HepG2 (cell line): ENCODE measurements around the gene NUDT7. TPM values are rescaled to one million over a fixed set of nuclear protein-coding genes. Genes with fewer than 3 reads are reported as not detected.

ENCODE experiments used
- AKAP8 ChIP-seq: sonication (generic); formaldehyde crosslinking; IDR thresholded peaks from 2 replicates; pipeline ENCODE4 v1.5.1; 2020; ENCODE audit warnings: mild to moderate bottlenecking, missing genetic modification reagents
- DNMT1 ChIP-seq: sonication (generic); formaldehyde crosslinking; IDR thresholded peaks from 2 replicates; pipeline ENCODE4 v1.5.1; 2020; ENCODE audit warnings: mild to moderate bottlenecking, missing genetic modification reagents
- GATAD2A ChIP-seq: IDR thresholded peaks from 2 replicates; pipeline ENCODE4 v1.6.1; 2016
- KLF16 ChIP-seq, 2 experiments: sonication (generic) in 1 of 2; formaldehyde crosslinking in 1 of 2; IDR thresholded peaks; 2 replicates each; pipeline versions ENCODE4 v1.6.1 to v1.8.0; 2016 to 2023; ENCODE audit warnings: missing genetic modification reagents in 2 of 2, missing compliant biosample characterization in 1 of 2
- MIXL1 ChIP-seq: IDR thresholded peaks from 2 replicates; pipeline ENCODE4 v1.6.1; 2016
- NR1H2 ChIP-seq: sonication (generic); formaldehyde crosslinking; IDR thresholded peaks from 2 replicates; pipeline ENCODE4 v1.8.1; 2022; ENCODE audit warnings: low read depth, missing genetic modification reagents, borderline replicate concordance
- REL ChIP-seq: sonication (generic); formaldehyde crosslinking; conservative IDR thresholded peaks from 2 replicates; pipeline ENCODE4 v1.8.0; 2022; ENCODE audit warnings: mild to moderate bottlenecking, missing genetic modification reagents, moderate library complexity
- SATB2 ChIP-seq: sonication (generic); formaldehyde crosslinking; IDR thresholded peaks from 2 replicates; pipeline ENCODE4 v1.5.0; 2020; ENCODE audit warnings: missing genetic modification reagents
- USF2 ChIP-seq, 2 experiments: sonication (generic) in 1 of 2; formaldehyde crosslinking in 1 of 2; IDR thresholded peaks; 2 replicates each; pipeline versions ENCODE4 v1.5.1 to v1.6.1; 2011 to 2020; ENCODE audit warnings: borderline replicate concordance in 1 of 2, low read depth in 1 of 2, low read length in 1 of 2, mild to moderate bottlenecking in 1 of 2, missing genetic modification reagents in 1 of 2, moderate library complexity in 1 of 2
- ZNF207 ChIP-seq: fragments of 450-650 bp; IDR thresholded peaks from 2 replicates; pipeline ENCODE4 v1.6.1; 2016; ENCODE audit warnings: antibody characterized with exemption, borderline replicate concordance
- ZNF224 ChIP-seq: sonication (generic); formaldehyde crosslinking; IDR thresholded peaks from 2 replicates; pipeline ENCODE4 v1.5.0; 2020; ENCODE audit warnings: mild to moderate bottlenecking, missing genetic modification reagents
- ZNF737 ChIP-seq: sonication (generic); formaldehyde crosslinking; IDR thresholded peaks from 2 replicates; pipeline ENCODE4 v1.5.0; 2020; ENCODE audit warnings: missing genetic modification reagents, mild to moderate bottlenecking, borderline replicate concordance
- polyA plus RNA-seq, 8 experiments: library from polyadenylated mRNA; depleted of rRNA in 3 of 8; stranded (reverse) in 7 of 8; unstranded in 1 of 8; fragments of >200 nt; fragmentation: Illumina TruSeq in 4 of 8; extraction: Trizol in 4 of 8; gene quantifications; 2 replicates each; pipeline versions ENCODE4 v1.2.1 to v1.2.3, GENCODE V29; 2011 to 2016; ENCODE audit warnings: low read depth in 4 of 8, missing spikeins in 1 of 8, mixed read lengths in 1 of 8; ENCODE audit not compliant: insufficient read depth in 1 of 8
- total RNA-seq, 5 experiments: library from RNA; depleted of rRNA; stranded (reverse); fragments of >200 nt; fragmentation: Illumina TruSeq; extraction: Trizol; gene quantifications; 2 replicates each; pipeline ENCODE4 v1.2.3, GENCODE V29; 2016; ENCODE audit warnings: low read depth in 1 of 5
- TF ChIP-seq, protein P1 (sequence below): sonication (generic); formaldehyde crosslinking; IDR thresholded peaks from 2 replicates; pipeline ENCODE4 v1.4.0; 2020; ENCODE audit warnings: missing genetic modification reagents, mild to moderate bottlenecking, borderline replicate concordance
- TF ChIP-seq, protein P2 (sequence below): sonication (generic); formaldehyde crosslinking; IDR thresholded peaks from 2 replicates; pipeline ENCODE4 v1.5.0; 2020; ENCODE audit warnings: missing genetic modification reagents, mild to moderate bottlenecking, borderline replicate concordance
- TF ChIP-seq, protein P3 (sequence below): sonication (generic); formaldehyde crosslinking; IDR thresholded peaks from 2 replicates; pipeline ENCODE4 v1.4.0; 2020; ENCODE audit warnings: missing genetic modification reagents, borderline replicate concordance
- TF ChIP-seq, protein P4 (sequence below): sonication (generic); formaldehyde crosslinking; IDR thresholded peaks from 2 replicates; pipeline ENCODE4 v1.5.0; 2020; ENCODE audit warnings: missing genetic modification reagents
- TF ChIP-seq, protein P5 (sequence below): sonication (generic); formaldehyde crosslinking; IDR thresholded peaks from 2 replicates; pipeline ENCODE4 v1.4.0; 2020; ENCODE audit warnings: low read depth, missing genetic modification reagents

NUDT7 gene
- total and polyA plus RNA-seq, 2 of the 13 experiments (the other 11 are each of a cell fraction or from before 2014, with no cell fraction given): 14.3 to 23.9 TPM

DNA sequence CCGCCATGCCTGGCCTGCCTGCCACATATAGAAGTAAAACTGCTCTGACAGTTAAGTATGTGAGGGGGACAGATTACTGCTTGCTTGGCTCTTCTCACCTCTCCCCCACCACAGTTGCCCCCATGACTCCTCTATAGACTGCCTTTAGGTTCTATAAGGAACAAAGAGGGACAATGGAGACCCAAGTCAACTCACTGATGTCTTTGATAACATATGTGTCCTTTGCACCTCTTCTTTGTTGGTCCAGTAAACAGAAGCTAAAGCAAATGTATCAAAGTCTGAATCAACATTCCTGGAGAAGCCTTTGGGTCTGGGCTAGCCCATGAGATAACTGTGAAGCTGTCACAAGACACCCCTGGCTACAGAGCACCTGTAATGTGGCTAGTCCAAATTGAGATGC, 27.1 kb downstream of the NUDT7 start (continued):
- TF ChIP-seq, protein P1, sequence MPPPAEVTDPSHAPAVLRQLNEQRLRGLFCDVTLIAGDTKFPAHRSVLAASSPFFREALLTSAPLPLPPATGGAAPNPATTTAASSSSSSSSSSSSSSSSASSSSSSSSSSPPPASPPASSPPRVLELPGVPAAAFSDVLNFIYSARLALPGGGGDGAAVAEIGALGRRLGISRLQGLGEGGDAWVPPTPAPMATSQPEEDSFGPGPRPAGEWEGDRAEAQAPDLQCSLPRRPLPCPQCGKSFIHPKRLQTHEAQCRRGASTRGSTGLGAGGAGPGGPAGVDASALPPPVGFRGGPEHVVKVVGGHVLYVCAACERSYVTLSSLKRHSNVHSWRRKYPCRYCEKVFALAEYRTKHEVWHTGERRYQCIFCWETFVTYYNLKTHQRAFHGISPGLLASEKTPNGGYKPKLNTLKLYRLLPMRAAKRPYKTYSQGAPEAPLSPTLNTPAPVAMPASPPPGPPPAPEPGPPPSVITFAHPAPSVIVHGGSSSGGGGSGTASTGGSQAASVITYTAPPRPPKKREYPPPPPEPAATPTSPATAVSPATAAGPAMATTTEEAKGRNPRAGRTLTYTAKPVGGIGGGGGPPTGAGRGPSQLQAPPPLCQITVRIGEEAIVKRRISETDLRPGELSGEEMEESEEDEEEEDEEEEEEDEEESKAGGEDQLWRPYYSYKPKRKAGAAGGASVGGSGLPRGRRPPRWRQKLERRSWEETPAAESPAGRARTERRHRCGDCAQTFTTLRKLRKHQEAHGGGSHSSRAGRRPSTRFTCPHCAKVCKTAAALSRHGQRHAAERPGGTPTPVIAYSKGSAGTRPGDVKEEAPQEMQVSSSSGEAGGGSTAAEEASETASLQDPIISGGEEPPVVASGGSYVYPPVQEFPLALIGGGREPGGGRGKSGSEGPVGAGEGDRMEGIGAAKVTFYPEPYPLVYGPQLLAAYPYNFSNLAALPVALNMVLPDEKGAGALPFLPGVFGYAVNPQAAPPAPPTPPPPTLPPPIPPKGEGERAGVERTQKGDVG (CRISPR knock-in tag): no peak
- TF ChIP-seq, protein P2, sequence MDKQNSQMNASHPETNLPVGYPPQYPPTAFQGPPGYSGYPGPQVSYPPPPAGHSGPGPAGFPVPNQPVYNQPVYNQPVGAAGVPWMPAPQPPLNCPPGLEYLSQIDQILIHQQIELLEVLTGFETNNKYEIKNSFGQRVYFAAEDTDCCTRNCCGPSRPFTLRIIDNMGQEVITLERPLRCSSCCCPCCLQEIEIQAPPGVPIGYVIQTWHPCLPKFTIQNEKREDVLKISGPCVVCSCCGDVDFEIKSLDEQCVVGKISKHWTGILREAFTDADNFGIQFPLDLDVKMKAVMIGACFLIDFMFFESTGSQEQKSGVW: no peak
- TF ChIP-seq SATB2 (no peak), DNMT1 (CRISPR knock-in tag) (no peak), ZNF207 (no peak), KLF16 (CRISPR knock-in tag; IDR thresholded peaks at IDR 0.05) (no peak), GATAD2A (CRISPR knock-in tag) (peak; percentile 84), USF2 (IDR thresholded peaks at IDR 0.05; ENCODE audit: low read depth, low read length) (no peak), USF2 (CRISPR knock-in tag; IDR thresholded peaks at IDR 0.05; ENCODE audit: borderline replicate concordance) (no peak), AKAP8 (no peak), REL (CRISPR knock-in tag) (no peak), MIXL1 (peak; percentile 66; the same call in 1 of the 2 replicates), NR1H2 (CRISPR knock-in tag) (no peak), ZNF224 (CRISPR knock-in tag) (no peak), ZNF737 (CRISPR knock-in tag) (no peak)
- TF ChIP-seq, protein P3, sequence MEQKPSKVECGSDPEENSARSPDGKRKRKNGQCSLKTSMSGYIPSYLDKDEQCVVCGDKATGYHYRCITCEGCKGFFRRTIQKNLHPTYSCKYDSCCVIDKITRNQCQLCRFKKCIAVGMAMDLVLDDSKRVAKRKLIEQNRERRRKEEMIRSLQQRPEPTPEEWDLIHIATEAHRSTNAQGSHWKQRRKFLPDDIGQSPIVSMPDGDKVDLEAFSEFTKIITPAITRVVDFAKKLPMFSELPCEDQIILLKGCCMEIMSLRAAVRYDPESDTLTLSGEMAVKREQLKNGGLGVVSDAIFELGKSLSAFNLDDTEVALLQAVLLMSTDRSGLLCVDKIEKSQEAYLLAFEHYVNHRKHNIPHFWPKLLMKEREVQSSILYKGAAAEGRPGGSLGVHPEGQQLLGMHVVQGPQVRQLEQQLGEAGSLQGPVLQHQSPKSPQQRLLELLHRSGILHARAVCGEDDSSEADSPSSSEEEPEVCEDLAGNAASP (CRISPR knock-in tag): no peak
- TF ChIP-seq, protein P4, sequence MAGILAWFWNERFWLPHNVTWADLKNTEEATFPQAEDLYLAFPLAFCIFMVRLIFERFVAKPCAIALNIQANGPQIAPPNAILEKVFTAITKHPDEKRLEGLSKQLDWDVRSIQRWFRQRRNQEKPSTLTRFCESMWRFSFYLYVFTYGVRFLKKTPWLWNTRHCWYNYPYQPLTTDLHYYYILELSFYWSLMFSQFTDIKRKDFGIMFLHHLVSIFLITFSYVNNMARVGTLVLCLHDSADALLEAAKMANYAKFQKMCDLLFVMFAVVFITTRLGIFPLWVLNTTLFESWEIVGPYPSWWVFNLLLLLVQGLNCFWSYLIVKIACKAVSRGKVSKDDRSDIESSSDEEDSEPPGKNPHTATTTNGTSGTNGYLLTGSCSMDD: no peak
- TF ChIP-seq, protein P5, sequence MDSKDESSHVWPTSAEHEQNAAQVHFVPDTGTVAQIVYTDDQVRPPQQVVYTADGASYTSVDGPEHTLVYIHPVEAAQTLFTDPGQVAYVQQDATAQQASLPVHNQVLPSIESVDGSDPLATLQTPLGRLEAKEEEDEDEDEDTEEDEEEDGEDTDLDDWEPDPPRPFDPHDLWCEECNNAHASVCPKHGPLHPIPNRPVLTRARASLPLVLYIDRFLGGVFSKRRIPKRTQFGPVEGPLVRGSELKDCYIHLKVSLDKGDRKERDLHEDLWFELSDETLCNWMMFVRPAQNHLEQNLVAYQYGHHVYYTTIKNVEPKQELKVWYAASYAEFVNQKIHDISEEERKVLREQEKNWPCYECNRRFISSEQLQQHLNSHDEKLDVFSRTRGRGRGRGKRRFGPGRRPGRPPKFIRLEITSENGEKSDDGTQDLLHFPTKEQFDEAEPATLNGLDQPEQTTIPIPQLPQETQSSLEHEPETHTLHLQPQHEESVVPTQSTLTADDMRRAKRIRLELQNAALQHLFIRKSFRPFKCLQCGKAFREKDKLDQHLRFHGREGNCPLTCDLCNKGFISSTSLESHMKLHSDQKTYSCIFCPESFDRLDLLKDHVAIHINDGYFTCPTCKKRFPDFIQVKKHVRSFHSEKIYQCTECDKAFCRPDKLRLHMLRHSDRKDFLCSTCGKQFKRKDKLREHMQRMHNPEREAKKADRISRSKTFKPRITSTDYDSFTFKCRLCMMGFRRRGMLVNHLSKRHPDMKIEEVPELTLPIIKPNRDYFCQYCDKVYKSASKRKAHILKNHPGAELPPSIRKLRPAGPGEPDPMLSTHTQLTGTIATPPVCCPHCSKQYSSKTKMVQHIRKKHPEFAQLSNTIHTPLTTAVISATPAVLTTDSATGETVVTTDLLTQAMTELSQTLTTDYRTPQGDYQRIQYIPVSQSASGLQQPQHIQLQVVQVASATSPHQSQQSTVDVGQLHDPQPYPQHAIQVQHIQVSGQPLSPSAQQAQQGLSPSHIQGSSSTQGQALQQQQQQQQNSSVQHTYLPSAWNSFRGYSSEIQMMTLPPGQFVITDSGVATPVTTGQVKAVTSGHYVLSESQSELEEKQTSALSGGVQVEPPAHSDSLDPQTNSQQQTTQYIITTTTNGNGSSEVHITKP (CRISPR knock-in tag): 0 out of 2 replicates have a peak, but pooled peaks have one; percentile 21
